Heart left ventricle (tissue), 16 donors: ENCODE measurements around the gene VENTX. TPM values are rescaled to one million over a fixed set of nuclear protein-coding genes. Genes with fewer than 3 reads are reported as not detected.

ENCODE experiments used
- ATAC-seq, 4 donors: fragments of 200-7000 bp; cut with Tn5 transposase; one replicate each; pipeline ENCODE4 v1.9.1; 2020 to 2022; ENCODE audit warnings: moderate library complexity in 4 of 4, mild to moderate bottlenecking in 3 of 4, moderate number of reproducible peaks in 1 of 4
- DNase-seq, 5 donors: peaks; one replicate each; pipeline ENCODE4 v3.0.0-alpha.2; 2020
- H3K27ac ChIP-seq, 12 donors: fragments of 200-600 bp; sonication (generic) in 4 of 12; one replicate each; pipeline versions ENCODE4 v1.5.0 to v1.8.0; 2016 to 2022; ENCODE audit warnings: mild to moderate bottlenecking in 2 of 12
- H3K27me3 ChIP-seq, 9 donors: fragments of 200-600 bp; sonication (generic) in 2 of 9; one replicate each; pipeline versions ENCODE4 v1.5.1 to v1.8.0; 2016 to 2022; ENCODE audit warnings: mild to moderate bottlenecking in 3 of 9
- H3K36me3 ChIP-seq, 9 donors: fragments of 200-600 bp; sonication (generic) in 2 of 9; one replicate each; pipeline versions ENCODE4 v1.5.0 to v1.8.0; 2018 to 2022; ENCODE audit warnings: mild to moderate bottlenecking in 2 of 9
- H3K4me1 ChIP-seq, 12 donors: fragments of 200-600 bp; sonication (generic) in 4 of 12; one replicate each; pipeline versions ENCODE4 v1.5.0 to v1.8.0; 2016 to 2022; ENCODE audit warnings: mild to moderate bottlenecking in 3 of 12
- H3K4me3 ChIP-seq, 12 donors: fragments of 200-600 bp; sonication (generic) in 4 of 12; one replicate each; pipeline versions ENCODE4 v1.5.0 to v1.8.0; 2017 to 2022; ENCODE audit warnings: mild to moderate bottlenecking in 9 of 12, moderate library complexity in 4 of 12
- H3K9me3 ChIP-seq, 12 donors: fragments of 200-600 bp; sonication (generic) in 4 of 12; one replicate each; pipeline versions ENCODE4 v1.5.0 to v1.8.0; 2016 to 2022; ENCODE audit warnings: mild to moderate bottlenecking in 1 of 12
- POLR2A ChIP-seq, 2 donors: fragments of 450-650 bp; IDR thresholded peaks; one replicate each; pipeline ENCODE4 v1.6.1; 2017; ENCODE audit warnings: antibody characterized with exemption in 2 of 2, mild to moderate bottlenecking in 2 of 2, moderate library complexity in 2 of 2
- WGBS, 4 donors: extraction: QIAGEN DNeasy Blood & Tissue Kit in 2 of 4; methylation state at CpG; one replicate each; pipeline versions ENCODE4 v1.1.5 to v1.1.7; 2013 to 2018; 5-methylcytosine and 5-hydroxymethylcytosine counted together
- intact Hi-C, 10 donors: fragments of 100-400 bp; cut with DNase I; formaldehyde crosslinking; loops; one replicate each; pipeline versions ENCODE4 v1.11.1 to v1.14.2; 2022
- polyA plus RNA-seq, 2 donors: library from polyadenylated mRNA; stranded (reverse); fragments of 200-250 nt; gene quantifications; one replicate each; pipeline ENCODE4 v1.2.3, GENCODE V29; 2013
- total RNA-seq, 9 donors: library from RNA; depleted of rRNA in 2 of 9; stranded (reverse); fragments of >200 nt in 2 of 9; fragmentation: NEBNext Ultra II Directional in 3 of 9; extraction: Animal tissue kit (Norgen Biotek cat#: 25700) in 3 of 9; gene quantifications; one replicate each; pipeline versions ENCODE4 v1.1.0 to v1.2.4, GENCODE V29; 2016 to 2023
- TF ChIP-seq, protein P1 (sequence below), 12 donors: fragments of 200-600 bp; sonication (generic) in 4 of 12; IDR thresholded peaks; one replicate each; pipeline versions ENCODE4 v1.5.0 to v1.8.0; 2018 to 2022; ENCODE audit warnings: antibody characterized with exemption in 12 of 12, mild to moderate bottlenecking in 5 of 12
- donor health status: ischemic (EF 13 %, LVEDD 7.1; RV severe dilation, severe dysfunction).
- donor health status: healthy with polysubstance abuse.
- donor health status: DM: no; HTN: yes; CAD: no.
- donor health status: DM: no; HTN: no; CAD: no.
- donor health status: ischemic (EF 25% LVEDD 6.9; RV normal size, moderate dysfunction).
- donor health status: ischemic (EF 25% LVEDD 5.7; RV mildly dilated, moderate dysfunction).
- donor health status: healthy.
- donor health status: DM: yes; HTN: yes; CAD: no.
- donor health status: ischemic (EF 35%, LVEDD 5.7; RV mildly dilated, moderate dysfunction).
- donor health status: nonischemic (EF 11% LVEDD 7.7; RV severe dilation, severe dysfunction).
- donor health status: DM: yes; HTN: yes; CAD: no.
- donor health status: PGD.
- donor health status: ischemic (EF 29% LVEDD 5.4; RV normal size, mild dysfunction).
- donor health status: nonischemic (EF 23%, LVEDD 6.1; RV moderate dilation, normal function).

Gene VENTX
- total and polyA plus RNA-seq, 11 donors: 0.29 to 2.3 (median 0.58) TPM

DNA sequence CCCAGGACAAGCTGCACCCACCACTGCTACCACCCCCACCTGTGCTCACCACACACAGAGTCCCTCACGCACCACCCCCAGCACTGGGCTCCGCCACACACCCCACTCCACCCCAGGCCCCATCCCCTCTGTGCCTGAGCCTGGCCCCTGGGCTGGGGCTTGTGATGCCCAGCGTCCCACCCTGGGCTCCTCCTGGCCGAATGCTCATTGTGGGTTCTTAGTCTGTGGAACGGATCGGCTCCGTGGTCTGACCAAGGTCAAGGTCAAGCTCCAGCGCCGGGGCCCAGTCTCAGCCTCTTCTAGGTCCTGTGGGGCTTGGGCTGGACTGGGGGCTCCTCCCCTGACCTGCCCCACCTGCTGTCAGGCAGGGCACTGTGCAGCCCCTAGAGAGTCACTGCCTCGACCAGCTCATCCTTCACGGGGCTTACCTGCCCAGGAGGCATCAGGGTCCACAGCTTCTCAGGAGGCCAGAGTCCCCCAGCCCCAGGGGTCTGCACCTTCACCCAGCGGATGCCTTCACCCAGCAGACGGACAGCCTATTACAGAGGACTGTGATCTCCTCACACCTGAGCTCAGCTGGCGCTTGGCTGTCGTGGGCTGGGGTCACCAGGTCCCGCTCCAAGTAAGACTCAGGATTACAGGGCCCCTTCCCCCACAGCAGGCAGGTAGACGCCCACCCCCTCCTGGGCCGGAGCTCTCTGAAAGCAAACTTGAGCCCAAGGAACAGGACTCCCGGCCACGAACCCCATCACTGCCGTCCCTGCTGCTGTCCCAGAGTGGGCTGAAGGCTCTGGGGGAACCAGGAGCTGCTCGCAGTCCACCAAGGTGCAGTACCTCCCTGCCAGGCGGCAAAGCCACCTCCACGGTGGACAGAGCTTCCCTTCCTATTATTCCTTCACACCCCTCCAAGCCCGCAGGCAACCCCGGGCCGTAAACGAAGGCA is 22.9 kb upstream of the VENTX start:
- ATAC-seq (peak in 1 of 4 donors; percentile 7), DNase-seq (peak in 2 of 5 donors; percentile 14 to 56)
- intact Hi-C loops: no loop called here
- Histone ChIP-seq H3K9me3 (peaks cover 0 to 4% (median 0%) of the 10 kb centered on the region in 12 donors), H3K36me3 (no peaks in the 10 kb centered on the region), H3K27me3 (peaks cover 0 to 28% (median 12%) of the 10 kb centered on the region in 9 donors), H3K4me3 (no peak overlapping the region), H3K4me1 (no peaks in the 10 kb centered on the region), H3K27ac (no peak overlapping the region)
- TF ChIP-seq POLR2A (IDR thresholded peaks at IDR 0.05): no peak
- TF ChIP-seq, protein P1, sequence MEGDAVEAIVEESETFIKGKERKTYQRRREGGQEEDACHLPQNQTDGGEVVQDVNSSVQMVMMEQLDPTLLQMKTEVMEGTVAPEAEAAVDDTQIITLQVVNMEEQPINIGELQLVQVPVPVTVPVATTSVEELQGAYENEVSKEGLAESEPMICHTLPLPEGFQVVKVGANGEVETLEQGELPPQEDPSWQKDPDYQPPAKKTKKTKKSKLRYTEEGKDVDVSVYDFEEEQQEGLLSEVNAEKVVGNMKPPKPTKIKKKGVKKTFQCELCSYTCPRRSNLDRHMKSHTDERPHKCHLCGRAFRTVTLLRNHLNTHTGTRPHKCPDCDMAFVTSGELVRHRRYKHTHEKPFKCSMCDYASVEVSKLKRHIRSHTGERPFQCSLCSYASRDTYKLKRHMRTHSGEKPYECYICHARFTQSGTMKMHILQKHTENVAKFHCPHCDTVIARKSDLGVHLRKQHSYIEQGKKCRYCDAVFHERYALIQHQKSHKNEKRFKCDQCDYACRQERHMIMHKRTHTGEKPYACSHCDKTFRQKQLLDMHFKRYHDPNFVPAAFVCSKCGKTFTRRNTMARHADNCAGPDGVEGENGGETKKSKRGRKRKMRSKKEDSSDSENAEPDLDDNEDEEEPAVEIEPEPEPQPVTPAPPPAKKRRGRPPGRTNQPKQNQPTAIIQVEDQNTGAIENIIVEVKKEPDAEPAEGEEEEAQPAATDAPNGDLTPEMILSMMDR (IDR thresholded peaks at IDR 0.05): no peak
- WGBS, 4 donors: 76 to 81% (median 80%) methylated on average over 19 to 28 of the region's 28 CpGs

- WGBS, 4 donors: 89 to 95% (median 93%) methylated on average over 13 to 27 of the region's 27 CpGs
- no peaks in the 10 kb centered on the region for H3K4me1 ChIP-seq
- H3K36me3 ChIP-seq: no peaks in the 10 kb centered on the region
- H3K4me3 ChIP-seq: no peak overlapping the region
- peaks cover 0 to 29% (median 15%) of the 10 kb centered on the region in 9 donors for H3K27me3 ChIP-seq
- no peak overlapping the region for H3K27ac ChIP-seq
- no peak for TF ChIP-seq POLR2A (IDR thresholded peaks at IDR 0.05)
- TF ChIP-seq, protein P1 (IDR thresholded peaks at IDR 0.05): no peak
- no peak for ATAC-seq
- intact Hi-C loops: no loop called here
- DNase-seq: peak in 3 of 5 donors; percentile 17 to 40 (median 20)
- peaks cover 0 to 4% (median 0%) of the 10 kb centered on the region in 12 donors for H3K9me3 ChIP-seq
Measured at GRCh38 chr10:133215586-133215985, 22.1 kb upstream of the VENTX start.

- no peak for ATAC-seq
- intact Hi-C loops: no loop called here
- Histone ChIP-seq H3K36me3 (no peaks in the 10 kb centered on the region), H3K4me1 (no peaks in the 10 kb centered on the region), H3K4me3 (no peak overlapping the region), H3K9me3 (peaks cover 0 to 4% (median 0%) of the 10 kb centered on the region in 12 donors), H3K27me3 (peaks cover 0 to 41% (median 19%) of the 10 kb centered on the region in 9 donors), H3K27ac (no peak overlapping the region)
- peak in 3 of 5 donors; percentile 16 to 26 (median 17) for DNase-seq
- 80 to 84% (median 83%) methylated on average over 26 of the region's 26 CpGs for WGBS, 4 donors
- TF ChIP-seq, protein P1 (IDR thresholded peaks at IDR 0.05): no peak
- TF ChIP-seq POLR2A (IDR thresholded peaks at IDR 0.05): no peak
Measured at GRCh38 chr10:133216776-133217175, 20.9 kb upstream of the VENTX start.
